ENCODE measurements around the gene FARP1.

FARP1 gene

GRCh38 chr13:98500963-98501421, 358.1 kb downstream of the FARP1 start:
- no peak overlapping the region for H3K9ac ChIP-seq (ENCODE audit: low read length)
- no peaks in the 10 kb centered on the region for H3K27me3 ChIP-seq (ENCODE audit: control insufficient read depth, insufficient read depth, low read length)
- H3K9me3 ChIP-seq (ENCODE audit: control insufficient read depth, low read depth, low read length): no peaks in the 10 kb centered on the region
- H3K4me3 ChIP-seq (ENCODE audit: low read length): no peak overlapping the region
- peaks cover 9% of the 10 kb centered on the region for H3K4me1 ChIP-seq (ENCODE audit: control insufficient read depth, low read depth, low read length)
- no peaks in the 10 kb centered on the region for H3K36me3 ChIP-seq (ENCODE audit: control insufficient read depth, low read depth, low read length)
- no peak overlapping the region for H3K27ac ChIP-seq (ENCODE audit: low read length)

GRCh38 chr13:98503175-98504028, 360.5 kb downstream of the FARP1 start:
- H3K9me3 ChIP-seq (ENCODE audit: control insufficient read depth, low read depth, low read length): no peaks in the 10 kb centered on the region
- no peaks in the 10 kb centered on the region for H3K36me3 ChIP-seq (ENCODE audit: control insufficient read depth, low read depth, low read length)
- no peak overlapping the region for H3K27ac ChIP-seq (ENCODE audit: low read length)
- H3K4me1 ChIP-seq (ENCODE audit: control insufficient read depth, low read depth, low read length): peaks cover 14% of the 10 kb centered on the region
- no peak overlapping the region for H3K4me3 ChIP-seq (ENCODE audit: low read length)
- H3K27me3 ChIP-seq (ENCODE audit: control insufficient read depth, insufficient read depth, low read length): no peaks in the 10 kb centered on the region
- no peak overlapping the region for H3K9ac ChIP-seq (ENCODE audit: low read length)

GRCh38 chr13:98504029-98504351, 361.1 kb downstream of the FARP1 start:
- Histone ChIP-seq H3K4me1 (ENCODE audit: control insufficient read depth, low read depth, low read length) (peaks cover 20% of the 10 kb centered on the region), H3K9me3 (ENCODE audit: control insufficient read depth, low read depth, low read length) (no peaks in the 10 kb centered on the region), H3K27me3 (ENCODE audit: control insufficient read depth, insufficient read depth, low read length) (no peaks in the 10 kb centered on the region), H3K4me3 (ENCODE audit: low read length) (no peak overlapping the region), H3K36me3 (ENCODE audit: control insufficient read depth, low read depth, low read length) (no peaks in the 10 kb centered on the region), H3K27ac (ENCODE audit: low read length) (no peak overlapping the region), H3K9ac (ENCODE audit: low read length) (no peak overlapping the region)

- no peaks in the 10 kb centered on the region for H3K36me3 ChIP-seq (ENCODE audit: control insufficient read depth, low read depth, low read length)
- H3K4me1 ChIP-seq (ENCODE audit: control insufficient read depth, low read depth, low read length): peaks cover 22% of the 10 kb centered on the region
- no peaks in the 10 kb centered on the region for H3K27me3 ChIP-seq (ENCODE audit: control insufficient read depth, insufficient read depth, low read length)
- H3K9ac ChIP-seq (ENCODE audit: low read length): no peak overlapping the region
- no peak overlapping the region for H3K27ac ChIP-seq (ENCODE audit: low read length)
- no peak overlapping the region for H3K4me3 ChIP-seq (ENCODE audit: low read length)
- no peaks in the 10 kb centered on the region for H3K9me3 ChIP-seq (ENCODE audit: control insufficient read depth, low read depth, low read length)
Observed at GRCh38 chr13:98504371-98504963, 361.6 kb downstream of the FARP1 start.
